ENCODE measurements around the gene MYL12A. TPM values are rescaled to one million over a fixed set of nuclear protein-coding genes. Genes with fewer than 3 reads are reported as not detected.

Gene MYL12A
- total and polyA plus RNA-seq, 11 donors, result 1,642 to 7,537 (median 4,261) TPM

DNA sequence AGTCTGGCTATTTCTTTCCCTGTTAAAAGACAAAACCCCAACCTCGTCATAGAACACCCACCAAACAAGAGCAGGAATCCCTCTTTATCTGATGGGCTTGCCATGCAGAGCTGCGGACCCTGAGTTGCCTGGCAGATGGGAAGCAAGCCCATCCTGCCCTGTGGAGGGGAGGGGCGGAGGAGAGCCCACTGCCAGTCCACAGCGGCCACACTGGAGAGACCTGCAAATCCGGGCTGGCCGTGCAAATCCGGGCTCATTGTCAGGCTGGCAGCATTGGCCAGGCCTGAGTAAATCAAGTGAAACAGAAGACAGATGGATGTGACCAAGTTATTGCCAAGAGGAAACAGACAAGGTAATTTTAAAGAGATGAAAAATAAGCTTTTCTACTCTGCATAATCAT lies 36.3 kb downstream of the MYL12A start:
- WGBS, 4 donors, result 79 to 88% (median 80%) methylated on average over 7 of the region's 7 CpGs
- ATAC-seq, result no peak
- intact Hi-C loops (cut with DNase I), result loop anchor here (2.0 to 10.0 kb wide), 17 partner anchors 163 to 713 kb away; partner anchors contain the start of gene TGIF1 (in 1 of the 10)

DNA sequence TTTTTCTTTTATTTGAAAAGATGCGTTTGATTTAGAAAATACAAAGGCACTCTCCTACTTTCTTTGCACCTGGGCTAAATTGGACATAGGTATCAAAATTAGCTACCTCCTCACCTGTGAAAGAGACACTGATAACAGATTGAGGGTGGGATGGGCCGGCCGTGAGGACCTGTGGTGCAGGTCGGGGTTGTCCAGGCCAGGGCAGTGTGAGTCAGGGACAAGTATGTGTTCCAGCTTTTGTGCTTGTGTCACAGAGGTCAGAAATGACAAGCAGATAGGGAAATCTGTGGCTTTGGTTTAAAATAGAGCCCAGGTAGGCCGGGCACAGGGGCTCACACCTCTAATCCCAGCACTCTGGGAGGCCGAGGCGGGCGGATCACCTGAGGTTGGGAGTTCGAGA lies 36.9 kb downstream of the MYL12A start:
- Histone ChIP-seq H3K9me3 (no peaks in the 10 kb centered on the region), H3K27me3 (no peaks in the 10 kb centered on the region), H3K4me3 (no peak overlapping the region), H3K27ac (no peak overlapping the region), H3K36me3 (no peaks in the 10 kb centered on the region), H3K4me1 (peaks cover 0 to 22% (median 9%) of the 10 kb centered on the region in 12 donors)
- TF ChIP-seq, protein P1, sequence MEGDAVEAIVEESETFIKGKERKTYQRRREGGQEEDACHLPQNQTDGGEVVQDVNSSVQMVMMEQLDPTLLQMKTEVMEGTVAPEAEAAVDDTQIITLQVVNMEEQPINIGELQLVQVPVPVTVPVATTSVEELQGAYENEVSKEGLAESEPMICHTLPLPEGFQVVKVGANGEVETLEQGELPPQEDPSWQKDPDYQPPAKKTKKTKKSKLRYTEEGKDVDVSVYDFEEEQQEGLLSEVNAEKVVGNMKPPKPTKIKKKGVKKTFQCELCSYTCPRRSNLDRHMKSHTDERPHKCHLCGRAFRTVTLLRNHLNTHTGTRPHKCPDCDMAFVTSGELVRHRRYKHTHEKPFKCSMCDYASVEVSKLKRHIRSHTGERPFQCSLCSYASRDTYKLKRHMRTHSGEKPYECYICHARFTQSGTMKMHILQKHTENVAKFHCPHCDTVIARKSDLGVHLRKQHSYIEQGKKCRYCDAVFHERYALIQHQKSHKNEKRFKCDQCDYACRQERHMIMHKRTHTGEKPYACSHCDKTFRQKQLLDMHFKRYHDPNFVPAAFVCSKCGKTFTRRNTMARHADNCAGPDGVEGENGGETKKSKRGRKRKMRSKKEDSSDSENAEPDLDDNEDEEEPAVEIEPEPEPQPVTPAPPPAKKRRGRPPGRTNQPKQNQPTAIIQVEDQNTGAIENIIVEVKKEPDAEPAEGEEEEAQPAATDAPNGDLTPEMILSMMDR (IDR thresholded peaks at IDR 0.05), result no peak
- no peak for TF ChIP-seq POLR2A (IDR thresholded peaks at IDR 0.05)
- intact Hi-C loops (cut with DNase I), result loop anchor here (2.0 to 10.0 kb wide), 15 partner anchors 163 to 713 kb away; partner anchors contain the start of gene TGIF1 (in 1 of the 10)
- ATAC-seq (no peak), DNase-seq (no peak)
- 93 to 96% (median 95%) methylated on average over 9 of the region's 9 CpGs for WGBS, 4 donors

More for the DNA sequence above, 36.3 kb downstream of the MYL12A start:
- H3K36me3 ChIP-seq, result peaks cover 0 to 5% (median 1%) of the 10 kb centered on the region in 9 donors
- peak overlapping the region in 2 of 12 donors; percentile 13 to 56 for H3K27ac ChIP-seq
- no peak for DNase-seq
- H3K4me1 ChIP-seq, result peaks cover 0 to 22% (median 9%) of the 10 kb centered on the region in 12 donors
- H3K9me3 ChIP-seq, result no peaks in the 10 kb centered on the region
- no peaks in the 10 kb centered on the region for H3K27me3 ChIP-seq
- H3K4me3 ChIP-seq, result no peak overlapping the region
- TF ChIP-seq, protein P1 (IDR thresholded peaks at IDR 0.05), result no peak
- no peak for TF ChIP-seq POLR2A (IDR thresholded peaks at IDR 0.05)

DNA sequence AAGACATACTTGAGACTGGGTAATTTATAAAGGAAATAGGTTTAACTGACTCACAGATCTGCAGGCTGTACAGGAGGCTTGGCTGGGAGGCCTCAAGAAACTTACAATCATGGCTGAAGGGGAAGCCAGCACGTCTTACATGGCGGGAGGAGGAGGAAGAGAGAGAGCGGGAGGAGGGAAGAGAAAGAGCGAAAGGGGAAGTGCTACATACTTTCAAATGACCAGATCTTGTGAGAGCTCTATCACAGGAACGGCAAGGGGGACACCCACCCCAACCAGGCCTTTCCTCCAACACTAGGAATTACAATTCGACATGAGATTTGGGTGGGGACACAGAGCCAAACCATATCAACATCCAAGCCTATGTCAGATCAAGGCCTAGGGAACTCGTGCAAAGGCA lies 38.6 kb downstream of the MYL12A start:
- 81 to 93% (median 86%) methylated on average over 7 of the region's 7 CpGs for WGBS, 4 donors
- ATAC-seq, result no peak

DNA sequence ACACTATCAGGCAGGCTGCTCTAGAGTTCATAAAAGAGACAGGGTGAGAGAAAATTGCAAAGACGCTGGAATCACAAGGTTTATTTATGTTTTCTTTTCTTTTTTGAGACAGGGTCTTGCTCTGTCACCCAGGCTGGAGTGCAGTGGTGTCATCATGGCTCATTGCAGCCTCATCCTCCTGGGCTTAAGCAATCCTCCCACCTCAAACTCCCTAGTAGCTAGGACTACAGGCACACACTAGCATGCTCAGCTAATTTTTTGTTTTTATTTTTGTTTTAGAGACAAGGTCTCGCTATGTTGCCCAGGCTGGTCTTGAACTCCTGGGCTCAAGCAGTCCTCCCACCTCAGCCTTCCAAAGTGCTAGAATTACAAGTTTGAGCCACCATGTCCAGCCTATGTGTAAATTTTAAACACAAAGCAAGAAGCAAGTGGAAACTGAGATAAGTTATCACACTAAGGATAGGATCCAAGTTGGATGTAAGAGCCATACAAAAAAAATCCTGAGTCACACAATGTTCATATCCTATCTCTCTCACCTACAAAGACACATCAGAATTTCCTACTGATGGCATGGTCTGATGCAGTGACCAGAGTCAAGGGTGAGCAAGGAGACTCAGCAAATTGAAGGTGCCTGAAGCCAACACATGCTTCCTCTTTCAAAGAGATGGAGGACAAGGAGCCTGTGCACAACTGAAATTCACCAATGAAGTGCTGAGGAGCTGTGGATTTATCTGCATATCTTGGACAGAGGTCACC lies 45.8 kb downstream of the MYL12A start:
- Histone ChIP-seq H3K36me3 (no peaks in the 10 kb centered on the region), H3K27me3 (peaks cover 0 to 4% (median 0%) of the 10 kb centered on the region in 9 donors), H3K9me3 (peaks cover 0 to 11% (median 0%) of the 10 kb centered on the region in 12 donors), H3K4me1 (peaks cover 0 to 12% (median 3%) of the 10 kb centered on the region in 12 donors), H3K27ac (no peak overlapping the region), H3K4me3 (no peak overlapping the region)
- WGBS, 4 donors, result 83 to 92% (median 87%) methylated on average over 2 of the region's 2 CpGs
- intact Hi-C loops (cut with DNase I), result no loop called here
- no peak for TF ChIP-seq POLR2A (IDR thresholded peaks at IDR 0.05)
- TF ChIP-seq, protein P1 (IDR thresholded peaks at IDR 0.05), result no peak
- DNase-seq, result no peak
- no peak for ATAC-seq

More for the DNA sequence above, 38.6 kb downstream of the MYL12A start:
- Histone ChIP-seq H3K9me3 (peaks cover 0 to 3% (median 0%) of the 10 kb centered on the region in 12 donors), H3K4me1 (peaks cover 0 to 22% (median 9%) of the 10 kb centered on the region in 12 donors), H3K27me3 (no peaks in the 10 kb centered on the region), H3K36me3 (no peaks in the 10 kb centered on the region), H3K4me3 (no peak overlapping the region), H3K27ac (no peak overlapping the region)
- TF ChIP-seq, protein P1 (IDR thresholded peaks at IDR 0.05), result no peak
- no peak for TF ChIP-seq POLR2A (IDR thresholded peaks at IDR 0.05)
- intact Hi-C loops (cut with DNase I), result loop anchor here in 5 of 10 donors (5.0 to 10.0 kb wide), 4 partner anchors 306 to 709 kb away; no protein-coding TSS in a partner anchor
- DNase-seq, result no peak

Measured in heart left ventricle (tissue), 16 donors.